HepG2 (cell line): Measurements from ENCODE around the gene KCNS1. TPM values are rescaled to one million over a fixed set of nuclear protein-coding genes. Genes with fewer than 3 reads are reported as not detected.

Experiments
- BORCS8-MEF2B ChIP-seq: sonication (generic); formaldehyde crosslinking; IDR thresholded peaks from 2 replicates; pipeline ENCODE4 v1.8.0; 2022; ENCODE audit warnings: mild to moderate bottlenecking, missing genetic modification reagents
- ERF ChIP-seq: IDR thresholded peaks from 2 replicates; pipeline ENCODE4 v1.6.1; 2018; ENCODE audit warnings: missing biosample characterization, missing genetic modification reagents
- HNRNPUL1 ChIP-seq: fragments of 200-400 bp; formaldehyde crosslinking; IDR thresholded peaks from 2 replicates; pipeline ENCODE4 v1.6.1; 2017; ENCODE audit warnings: low read depth, mild to moderate bottlenecking, low read length, moderate library complexity
- KMT2B ChIP-seq: IDR thresholded peaks from 2 replicates; pipeline ENCODE4 v1.6.1; 2016; ENCODE audit warnings: missing genetic modification reagents, missing compliant biosample characterization
- MAX ChIP-seq: IDR thresholded peaks from 2 replicates; pipeline ENCODE4 v1.6.1; 2012; ENCODE audit warnings: inconsistent platforms
- NCOA5 ChIP-seq: sonication (generic); formaldehyde crosslinking; IDR thresholded peaks from 2 replicates; pipeline ENCODE4 v1.4.0; 2020; ENCODE audit warnings: missing genetic modification reagents
- NFRKB ChIP-seq: fragments of 450-650 bp; IDR thresholded peaks from 2 replicates; pipeline ENCODE4 v1.6.1; 2017
- NKX3-1 ChIP-seq: sonication (generic); formaldehyde crosslinking; IDR thresholded peaks from 2 replicates; pipeline ENCODE4 v1.5.0; 2020; ENCODE audit warnings: missing genetic modification reagents
- PHF21A ChIP-seq: sonication (generic); formaldehyde crosslinking; IDR thresholded peaks from 2 replicates; pipeline ENCODE4 v1.5.0; 2020; ENCODE audit warnings: mild to moderate bottlenecking, missing genetic modification reagents
- STAT6 ChIP-seq: sonication (generic); formaldehyde crosslinking; IDR thresholded peaks from 2 replicates; pipeline ENCODE4 v1.4.0; 2020; ENCODE audit warnings: missing genetic modification reagents, mild to moderate bottlenecking, borderline replicate concordance
- XRCC5 ChIP-seq: fragments of 200-400 bp; formaldehyde crosslinking; optimal IDR thresholded peaks from 2 replicates; pipeline ENCODE3; 2017; ENCODE audit warnings: mild to moderate bottlenecking, low read length
- ZFP1 ChIP-seq: IDR thresholded peaks from 2 replicates; pipeline ENCODE4 v1.6.1; 2016
- ZFP36 ChIP-seq: fragments of 150-350 bp; IDR thresholded peaks from 2 replicates; pipeline ENCODE4 v1.6.1; 2018; ENCODE audit warnings: borderline replicate concordance, low read length, low read depth; ENCODE audit not compliant: partially characterized antibody
- ZKSCAN8 ChIP-seq: IDR thresholded peaks from 2 replicates; pipeline ENCODE4 v1.6.1; 2016; ENCODE audit warnings: borderline replicate concordance, missing genetic modification reagents, missing compliant biosample characterization
- ZNF136 ChIP-seq: sonication (generic); formaldehyde crosslinking; IDR thresholded peaks from 2 replicates; pipeline ENCODE4 v1.8.1; 2022; ENCODE audit warnings: low read depth, mild to moderate bottlenecking, moderate library complexity, missing genetic modification reagents
- ZNF343 ChIP-seq: sonication (generic); formaldehyde crosslinking; IDR thresholded peaks from 2 replicates; pipeline ENCODE4 v1.4.0; 2020; ENCODE audit warnings: mild to moderate bottlenecking, missing genetic modification reagents
- ZNF451 ChIP-seq: sonication (generic); formaldehyde crosslinking; IDR thresholded peaks from 2 replicates; pipeline ENCODE4 v1.5.0; 2020; ENCODE audit warnings: mild to moderate bottlenecking, missing genetic modification reagents
- ZNF501 ChIP-seq: sonication (generic); formaldehyde crosslinking; IDR thresholded peaks from 2 replicates; pipeline ENCODE4 v1.5.1; 2020; ENCODE audit warnings: mild to moderate bottlenecking, moderate library complexity, missing genetic modification reagents
- ZNF674 ChIP-seq: sonication (generic); formaldehyde crosslinking; IDR thresholded peaks from 2 replicates; pipeline ENCODE4 v1.5.0; 2020; ENCODE audit warnings: low read depth, mild to moderate bottlenecking, missing genetic modification reagents
- ZNF687 ChIP-seq: sonication (generic); formaldehyde crosslinking; IDR thresholded peaks from 2 replicates; pipeline ENCODE4 v1.5.1; 2020; ENCODE audit warnings: mild to moderate bottlenecking, missing genetic modification reagents, moderate library complexity
- ZNF740 ChIP-seq: sonication (generic); formaldehyde crosslinking; IDR thresholded peaks from 2 replicates; pipeline ENCODE4 v1.4.0; 2020; ENCODE audit warnings: missing genetic modification reagents
- ZXDC ChIP-seq: sonication (generic); formaldehyde crosslinking; IDR thresholded peaks from 2 replicates; pipeline ENCODE4 v1.5.0; 2020; ENCODE audit warnings: mild to moderate bottlenecking, missing genetic modification reagents
- polyA plus RNA-seq, 8 experiments: library from polyadenylated mRNA; depleted of rRNA in 3 of 8; stranded (reverse) in 7 of 8; unstranded in 1 of 8; fragments of >200 nt; fragmentation: Illumina TruSeq in 4 of 8; extraction: Trizol in 4 of 8; gene quantifications; 2 replicates each; pipeline versions ENCODE4 v1.2.1 to v1.2.3, GENCODE V29; 2011 to 2016; ENCODE audit warnings: low read depth in 4 of 8, missing spikeins in 1 of 8, mixed read lengths in 1 of 8; ENCODE audit not compliant: insufficient read depth in 1 of 8
- total RNA-seq, 5 experiments: library from RNA; depleted of rRNA; stranded (reverse); fragments of >200 nt; fragmentation: Illumina TruSeq; extraction: Trizol; gene quantifications; 2 replicates each; pipeline ENCODE4 v1.2.3, GENCODE V29; 2016; ENCODE audit warnings: low read depth in 1 of 5

KCNS1 gene
- total and polyA plus RNA-seq, 2 of the 13 experiments (the other 11 are each of a cell fraction or from before 2014, with no cell fraction given), result 0.03 TPM; not detected in 1

GRCh38 chr20:45095805-45096238 is 5.1 kb downstream of the KCNS1 start (continued):
- TF ChIP-seq XRCC5 (peak; percentile 58), ZFP36 (no peak), ZNF136 (CRISPR knock-in tag) (no peak), ZKSCAN8 (0 out of 2 replicates have a peak, but pooled peaks have one; percentile 55), ZNF674 (no peak), NFRKB (no peak), ZNF687 (CRISPR knock-in tag) (no peak), HNRNPUL1 (no peak), MAX (no peak), ZNF451 (CRISPR knock-in tag) (no peak), NKX3-1 (CRISPR knock-in tag) (no peak), ZNF343 (CRISPR knock-in tag) (no peak), PHF21A (CRISPR knock-in tag) (no peak), NCOA5 (no peak), ZNF740 (CRISPR knock-in tag) (no peak), ZNF501 (no peak), KMT2B (no peak), ZXDC (CRISPR knock-in tag) (no peak), STAT6 (CRISPR knock-in tag) (no peak), BORCS8-MEF2B (no peak), ERF (CRISPR knock-in tag) (0 out of 2 replicates have a peak, but pooled peaks have one; percentile 41), ZFP1 (CRISPR knock-in tag) (no peak)
